ENCODE data around the gene PRDX3. TPM values are rescaled to one million over a fixed set of nuclear protein-coding genes. Genes with fewer than 3 reads are reported as not detected.

Gene PRDX3
- 177 and 201 TPM in 2 replicates for total RNA-seq

DNA sequence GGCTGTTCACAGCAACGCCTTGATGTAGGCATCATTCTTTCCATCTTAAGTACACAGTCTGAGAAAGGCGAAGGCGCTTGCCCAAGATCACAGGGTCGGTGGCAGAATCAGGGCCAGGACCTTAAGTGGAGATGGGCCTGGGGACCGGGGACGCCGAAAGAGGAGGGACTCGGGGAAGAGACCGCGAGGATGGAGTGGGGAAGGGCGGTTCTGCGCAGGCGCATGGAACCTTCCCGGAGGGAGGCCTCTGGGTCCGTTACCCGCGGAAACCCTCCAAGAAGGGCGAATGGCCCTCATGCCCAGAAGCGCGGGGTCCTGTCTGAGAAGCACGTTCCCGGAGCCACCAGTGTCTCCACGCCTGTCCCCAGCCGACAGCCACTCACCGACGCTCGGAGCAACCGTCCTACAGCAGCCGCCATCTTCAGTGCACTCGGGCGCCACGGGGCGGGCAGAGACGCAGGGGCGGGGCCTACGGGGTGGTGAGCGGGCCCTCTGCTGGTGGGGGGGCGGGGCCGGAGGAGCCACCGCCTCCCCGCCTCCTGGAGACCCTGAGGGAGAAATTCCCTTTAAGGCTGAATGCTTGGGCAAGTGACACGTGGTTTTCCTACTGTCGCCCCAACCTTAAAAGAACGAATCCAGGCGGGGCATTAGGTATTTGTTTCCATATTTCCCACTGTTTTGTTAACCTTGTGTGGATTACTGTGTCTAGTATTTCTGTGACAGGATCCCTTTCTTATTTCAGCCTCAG, at the start of gene PRDX3:
PRDX3 (minus strand) TSS at position 441 of the 748 bp plus-strand sequence; CDS start at position 419, 22 bp downstream.

DNA sequence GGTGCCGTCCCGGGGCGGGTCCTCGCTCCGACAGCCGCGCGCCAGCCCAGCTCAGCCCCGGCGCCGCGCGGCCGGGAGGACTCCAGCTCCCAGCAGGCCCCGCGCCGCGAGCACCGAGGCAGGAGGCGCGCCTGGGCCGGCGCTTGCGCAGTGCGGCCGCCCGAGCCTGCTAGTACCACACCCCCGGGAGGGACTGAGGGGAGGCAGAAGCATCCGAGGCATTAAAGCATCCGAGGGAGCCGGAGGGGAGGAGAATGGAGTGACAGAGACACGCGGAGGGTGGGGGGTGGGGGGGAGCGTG, 28.7 kb upstream of the PRDX3 start, which contains the start of gene GRK5:
GRK5 (plus strand) TSS at position 206 of the 301 bp plus-strand sequence. CDS start 347 bp downstream, outside the sequence.

DNA sequence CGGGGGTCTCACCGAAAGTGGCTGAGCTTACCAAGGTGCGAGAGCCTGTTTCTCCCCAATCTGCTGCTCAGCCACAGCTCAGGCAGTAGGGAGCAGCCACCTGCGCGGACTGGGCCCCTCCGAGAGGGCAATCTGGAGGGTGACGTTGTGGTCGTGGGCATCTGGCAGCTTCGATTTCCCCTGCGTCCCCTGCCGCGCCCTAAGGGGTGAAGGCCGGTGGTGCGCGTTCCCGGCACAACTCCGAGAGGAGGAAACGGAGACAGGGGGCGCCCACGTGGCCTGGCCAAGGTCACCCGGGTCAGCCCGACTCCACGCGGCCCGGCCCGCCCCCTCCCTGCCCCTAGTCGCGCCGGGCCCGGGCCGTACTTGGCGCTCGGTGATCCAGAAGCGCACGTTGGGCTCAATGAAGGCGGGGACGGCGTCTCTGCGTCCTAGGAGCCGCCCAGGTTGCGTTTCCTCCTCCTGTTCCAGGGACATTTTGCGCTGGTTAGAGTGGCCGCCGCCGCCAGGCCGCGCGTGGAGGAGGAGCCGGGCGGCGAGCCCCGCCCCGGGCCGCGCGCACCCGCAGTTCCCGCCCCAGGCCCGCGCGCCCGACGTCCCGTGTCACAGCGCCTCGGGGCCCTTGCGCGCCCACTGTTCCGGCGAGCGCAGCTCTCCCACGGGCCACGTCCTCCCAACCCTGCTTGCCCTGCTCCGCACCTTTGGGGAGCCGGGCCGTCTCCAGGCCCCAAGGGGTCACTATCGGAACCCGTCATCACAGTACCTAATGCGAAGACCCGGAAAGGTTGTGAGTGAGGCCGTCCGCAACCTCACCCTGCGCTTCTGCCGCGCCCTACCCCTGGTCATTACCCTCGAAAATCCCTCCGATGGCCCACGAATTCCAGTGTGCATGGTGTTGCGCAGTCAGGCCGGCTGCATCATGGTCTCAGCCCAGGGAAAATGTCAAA, 13.2 kb downstream of the PRDX3 start, which contains the start of gene SFXN4:
SFXN4 (minus strand) TSS at position 544 of the 947 bp plus-strand sequence; CDS start at position 477, 67 bp downstream.

Other genes with a start within 250 kb of the PRDX3 start
- 0.43 and 0.54 TPM in 2 replicates for gene NANOS1, start 149.1 kb downstream of the PRDX3 start, total RNA-seq
- 94.1 and 124 TPM in 2 replicates for gene EIF3A, start 98.0 kb downstream of the PRDX3 start, total RNA-seq
- gene DENND10, start 74.7 kb downstream of the PRDX3 start, total RNA-seq = 60.2 and 75.1 TPM in 2 replicates
- gene SFXN4, start 13.1 kb downstream of the PRDX3 start, total RNA-seq = 8.2 and 11.7 TPM in 2 replicates
- 31.2 and 43.1 TPM in 2 replicates for gene GRK5, start 28.8 kb upstream of the PRDX3 start, total RNA-seq